Measurements from ENCODE around the gene ZNF574. TPM values are rescaled to one million over a fixed set of nuclear protein-coding genes. Genes with fewer than 3 reads are reported as not detected.

Gene ZNF574
- total and polyA plus RNA-seq, 2 donors (not counting 3 experiments of a cell fraction or from before 2014, with no cell fraction given), result 13.6 to 15.3 TPM

DNA sequence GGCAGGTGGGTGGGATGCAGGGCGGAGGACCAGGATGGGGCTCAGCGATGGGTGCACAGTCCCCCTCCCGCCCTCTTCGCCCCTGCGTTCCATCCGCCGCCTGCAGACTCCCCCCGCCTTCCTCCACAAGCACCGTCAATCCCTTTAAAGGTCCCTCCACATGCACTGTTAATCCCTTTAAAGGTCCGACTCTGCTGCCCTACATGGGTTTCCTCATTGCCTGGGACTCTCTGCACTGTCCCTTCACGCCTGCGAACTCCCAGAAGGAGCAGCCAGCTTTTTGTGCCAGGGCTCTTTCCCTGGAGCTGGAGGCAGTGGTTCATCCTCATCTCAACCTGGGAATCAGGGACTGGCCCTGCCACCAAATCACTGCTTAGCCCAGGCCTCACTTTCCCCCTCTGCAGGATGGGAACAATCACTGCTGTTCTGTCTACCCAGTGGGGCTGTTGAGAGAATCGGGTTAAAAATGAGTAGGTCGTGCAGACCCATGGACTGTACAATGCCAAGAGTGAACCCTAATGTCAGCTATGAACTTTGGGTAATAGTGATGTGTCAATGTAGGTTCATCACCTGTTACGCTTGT is 20.4 kb downstream of the ZNF574 start:
- no peak for TF ChIP-seq POLR2AphosphoS5 (IDR thresholded peaks at IDR 0.05; ENCODE audit: insufficient read depth, low read depth, low read length)
- TF ChIP-seq JUN (IDR thresholded peaks at IDR 0.05; ENCODE audit: borderline replicate concordance, insufficient read depth, insufficient read length, low read depth), result no peak
- TF ChIP-seq EZH2 (IDR thresholded peaks at IDR 0.05; ENCODE audit: borderline replicate concordance, low read depth, low read length, severe bottlenecking), result no peak
- TF ChIP-seq FOS (IDR thresholded peaks at IDR 0.05; ENCODE audit: borderline replicate concordance, insufficient read depth, low read length), result no peak
- TF ChIP-seq POLR2A (IDR thresholded peaks at IDR 0.05; ENCODE audit: low read depth, low read length), result no peak
- no peak for TF ChIP-seq MYC (IDR thresholded peaks at IDR 0.05; ENCODE audit: low read depth, low read length)
- TF ChIP-seq, protein P1, sequence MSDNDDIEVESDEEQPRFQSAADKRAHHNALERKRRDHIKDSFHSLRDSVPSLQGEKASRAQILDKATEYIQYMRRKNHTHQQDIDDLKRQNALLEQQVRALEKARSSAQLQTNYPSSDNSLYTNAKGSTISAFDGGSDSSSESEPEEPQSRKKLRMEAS (IDR thresholded peaks at IDR 0.05; ENCODE audit: insufficient read depth, insufficient read length), result no peak
- H3K4me1 ChIP-seq (ENCODE audit: control insufficient read depth, extremely low read depth, insufficient read depth, low read length), result peaks cover 16% of the 10 kb centered on the region
- intact Hi-C loops (cut with micrococcal nuclease) (no loop called here), dilution Hi-C loops (cut with MboI; ENCODE audit: extremely low pct_ligation_motif_present, low sequenced_read_pairs) (no loop called here)
- no peak overlapping the region for H3K9ac ChIP-seq (replicated peaks; ENCODE audit: extremely low read depth, insufficient read depth, low read length)
- no peaks in the 10 kb centered on the region for H3K36me3 ChIP-seq (ENCODE audit: control insufficient read depth in 2 of 2, extremely low read depth in 1 of 2, insufficient read depth in 2 of 2, low read length in 2 of 2)
- H3K4me3 ChIP-seq (replicated peaks in 1 of 3; ENCODE audit: insufficient read depth in 1 of 3, low read depth in 1 of 3, low read length in 3 of 3), result no peak overlapping the region
- H3K27ac ChIP-seq (ENCODE audit: insufficient read depth, low read depth, low read length), result no peak overlapping the region
- FAIRE-seq, result no peak
- H3K79me2 ChIP-seq (ENCODE audit: control insufficient read depth, insufficient read depth, low read length), result no peaks in the 10 kb centered on the region
- no peak for DNase-seq (ENCODE audit: low read depth, low spot score)
- CTCF ChIA-PET, result interaction anchor here (0.7 to 1.7 kb wide), 2 partner anchors 15 to 71 kb away, joined by 3 to 4 read pairs; no protein-coding TSS in a partner anchor
- POLR2A ChIA-PET, result no interaction called here
- no peaks in the 10 kb centered on the region for H3K9me3 ChIP-seq (replicated peaks; ENCODE audit: control insufficient read depth, insufficient read depth, low read length)
- no peak overlapping the region for H2AFZ ChIP-seq (ENCODE audit: low read depth, low read length)
- H4K20me1 ChIP-seq (replicated peaks; ENCODE audit: control insufficient read depth, extremely low read depth, insufficient read depth, low read length), result no peaks in the 10 kb centered on the region
- BruUV-seq (replicated peaks), result no TSS peak
- H3K9me1 ChIP-seq (replicated peaks; ENCODE audit: control insufficient read depth, extremely low read depth, insufficient read depth, low read length), result no peaks in the 10 kb centered on the region
- no peaks in the 10 kb centered on the region for H3K27me3 ChIP-seq (ENCODE audit: control insufficient read depth in 2 of 2, insufficient read depth in 2 of 2, low read length in 2 of 2)
- H3K4me2 ChIP-seq (ENCODE audit: insufficient read depth, low read length), result no peak overlapping the region

DNA sequence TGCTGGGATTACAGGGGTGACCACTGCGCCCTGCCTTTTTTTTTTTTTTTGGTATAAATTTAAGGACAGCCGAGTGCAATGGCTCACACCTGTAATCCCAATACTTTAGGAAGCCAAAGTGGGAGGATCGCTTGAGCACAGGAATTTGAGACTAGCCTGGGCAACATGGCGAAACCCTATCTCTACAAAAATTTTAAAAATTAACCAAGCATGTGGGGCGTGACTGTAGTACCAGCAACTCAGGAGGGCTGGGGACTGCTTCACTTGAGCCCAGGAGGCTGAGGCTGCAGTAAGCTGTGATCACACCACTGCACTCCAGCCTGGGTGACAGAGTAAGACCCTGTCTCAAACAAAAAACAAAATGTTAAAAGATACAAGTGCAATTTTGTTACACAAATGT is 21.5 kb downstream of the ZNF574 start:
- TF ChIP-seq JUN (IDR thresholded peaks at IDR 0.05; ENCODE audit: borderline replicate concordance, insufficient read depth, insufficient read length, low read depth) (no peak), FOS (IDR thresholded peaks at IDR 0.05; ENCODE audit: borderline replicate concordance, insufficient read depth, low read length) (no peak)
- Histone ChIP-seq H3K9me3 (replicated peaks; ENCODE audit: control insufficient read depth, insufficient read depth, low read length) (no peaks in the 10 kb centered on the region), H3K4me3 (replicated peaks in 1 of 3; ENCODE audit: insufficient read depth in 1 of 3, low read depth in 1 of 3, low read length in 3 of 3) (no peak overlapping the region), H3K4me1 (ENCODE audit: control insufficient read depth, extremely low read depth, insufficient read depth, low read length) (peaks cover 7% of the 10 kb centered on the region), H3K27ac (ENCODE audit: insufficient read depth, low read depth, low read length) (no peak overlapping the region), H3K79me2 (ENCODE audit: control insufficient read depth, insufficient read depth, low read length) (no peaks in the 10 kb centered on the region), H3K9ac (replicated peaks; ENCODE audit: extremely low read depth, insufficient read depth, low read length) (no peak overlapping the region), H2AFZ (ENCODE audit: low read depth, low read length) (no peak overlapping the region), H3K27me3 (ENCODE audit: control insufficient read depth in 2 of 2, insufficient read depth in 2 of 2, low read length in 2 of 2) (no peaks in the 10 kb centered on the region), H4K20me1 (replicated peaks; ENCODE audit: control insufficient read depth, extremely low read depth, insufficient read depth, low read length) (no peaks in the 10 kb centered on the region), H3K9me1 (replicated peaks; ENCODE audit: control insufficient read depth, extremely low read depth, insufficient read depth, low read length) (no peaks in the 10 kb centered on the region), H3K36me3 (ENCODE audit: control insufficient read depth in 2 of 2, extremely low read depth in 1 of 2, insufficient read depth in 2 of 2, low read length in 2 of 2) (no peaks in the 10 kb centered on the region), H3K4me2 (ENCODE audit: insufficient read depth, low read length) (no peak overlapping the region)
- DNase-seq (ENCODE audit: low read depth, low spot score) (no peak), FAIRE-seq (no peak)
- dilution Hi-C loops (cut with MboI; ENCODE audit: extremely low pct_ligation_motif_present, low sequenced_read_pairs), result no loop called here
- no TSS peak for BruUV-seq (replicated peaks)
- intact Hi-C loops (cut with micrococcal nuclease), result no loop called here
- ChIA-PET POLR2A (no interaction called here), CTCF (interaction anchor here (1.0 kb wide), 1 partner anchor 16 kb away, joined by 5 read pairs; no protein-coding TSS in a partner anchor)

Data from endothelial cell of umbilical vein (primary cell).